Astrocyte (in vitro differentiated cells and primary cell): Measurements from ENCODE around the gene SULF2. TPM values are rescaled to one million over a fixed set of nuclear protein-coding genes. Genes with fewer than 3 reads are reported as not detected.

Experiments used
- DNase-seq: peaks from one replicate; pipeline ENCODE4 v3.0.0-alpha.2; 2010; ENCODE audit warnings: low read depth
- FAIRE-seq: peaks from 2 replicates; lab custom pipeline; 2011; peaks lifted over from hg19 to GRCh38; lab: Jason Lieb, UNC
- H2AFZ ChIP-seq: 2 replicates; pipeline ENCODE4 v1.6.0; 2012; ENCODE audit warnings: low read depth, low read length, inconsistent platforms
- H3K27ac ChIP-seq: 2 replicates; pipeline ENCODE4 v1.5.1; 2011; ENCODE audit warnings: low read depth, low read length, inconsistent platforms
- H3K27me3 ChIP-seq: 2 replicates; pipeline ENCODE4 v1.6.0; 2011; ENCODE audit warnings: low read length, inconsistent platforms; ENCODE audit not compliant: insufficient read depth
- H3K36me3 ChIP-seq: 2 replicates; pipeline ENCODE4 v1.5.1; 2011; ENCODE audit warnings: low read length, inconsistent platforms; ENCODE audit not compliant: insufficient read depth
- H3K4me1 ChIP-seq: 2 replicates; pipeline ENCODE4 v1.5.1; 2011; ENCODE audit warnings: low read length, inconsistent platforms; ENCODE audit not compliant: insufficient read depth
- H3K4me2 ChIP-seq: 2 replicates; pipeline ENCODE4 v1.6.0; 2012; ENCODE audit warnings: low read length, inconsistent platforms
- H3K4me3 ChIP-seq: 2 replicates; pipeline ENCODE4 v1.5.1; 2011; ENCODE audit warnings: low read depth, mild to moderate bottlenecking, low read length, inconsistent platforms; ENCODE audit not compliant: insufficient read depth
- H3K79me2 ChIP-seq: 2 replicates; pipeline ENCODE4 v1.6.0; 2012; ENCODE audit warnings: mild to moderate bottlenecking, low read length, inconsistent platforms; ENCODE audit not compliant: insufficient read depth
- H3K9ac ChIP-seq: 2 replicates; pipeline ENCODE4 v1.6.0; 2012; ENCODE audit warnings: mild to moderate bottlenecking, low read length, inconsistent platforms
- H3K9me3 ChIP-seq: 2 replicates; pipeline ENCODE4 v1.5.1; 2012; ENCODE audit warnings: low read depth, mild to moderate bottlenecking, low read length, inconsistent platforms; ENCODE audit not compliant: insufficient read depth
- H4K20me1 ChIP-seq: 2 replicates; pipeline ENCODE4 v1.6.0; 2012; ENCODE audit warnings: low read length, inconsistent platforms; ENCODE audit not compliant: insufficient read depth
- H3K27ac Mint-ChIP-seq: one replicate; pipeline ENCODE4 v1.8.0; 2021; ENCODE audit warnings: mild to moderate bottlenecking, mixed read lengths; ENCODE audit not compliant: unreplicated experiment
- H3K27me3 Mint-ChIP-seq: one replicate; pipeline ENCODE4 v1.8.0; 2021; ENCODE audit warnings: low read depth, mixed read lengths; ENCODE audit not compliant: unreplicated experiment
- H3K36me3 Mint-ChIP-seq: one replicate; pipeline ENCODE4 v1.8.0; 2021; ENCODE audit warnings: low read depth, mixed read lengths; ENCODE audit not compliant: unreplicated experiment
- H3K4me1 Mint-ChIP-seq: one replicate; pipeline ENCODE4 v1.8.0; 2021; ENCODE audit warnings: low read depth, mixed read lengths; ENCODE audit not compliant: unreplicated experiment
- H3K4me3 Mint-ChIP-seq: one replicate; pipeline ENCODE4 v1.8.0; 2021; ENCODE audit warnings: mild to moderate bottlenecking, moderate library complexity, mixed read lengths; ENCODE audit not compliant: unreplicated experiment
- H3K9me3 Mint-ChIP-seq: one replicate; pipeline ENCODE4 v1.8.0; 2021; ENCODE audit warnings: mild to moderate bottlenecking, mixed read lengths; ENCODE audit not compliant: unreplicated experiment
- CTCF ChIP-seq: IDR thresholded peaks from 2 replicates; pipeline ENCODE4 v1.5.1; 2011; ENCODE audit warnings: low read depth, mild to moderate bottlenecking, inconsistent platforms, low read length, moderate library complexity; ENCODE audit not compliant: insufficient read depth
- EZH2 ChIP-seq: IDR thresholded peaks from 2 replicates; pipeline ENCODE4 v1.6.1; 2012; ENCODE audit warnings: mild to moderate bottlenecking, low read length, inconsistent platforms; ENCODE audit not compliant: insufficient read depth
- total RNA-seq: library from RNA; stranded (reverse); gene quantifications from 2 replicates; pipeline ENCODE4 v1.2.1, GENCODE V29; 2021

The SULF2 gene
- total RNA-seq, 1 donor from 2014 or later: 139 TPM

GRCh38 chr20:47725248-47725973 lies 59.9 kb downstream of the SULF2 start:
- no peaks in the 10 kb centered on the region for H4K20me1 ChIP-seq
- H3K27ac Mint-ChIP-seq: no peak overlapping the region
- H3K9ac ChIP-seq: no peak overlapping the region
- no peak overlapping the region for H3K4me3 Mint-ChIP-seq
- no peak overlapping the region for H3K4me3 ChIP-seq
- DNase-seq: peak; percentile 63
- no peak overlapping the region for H3K4me2 ChIP-seq
- H2AFZ ChIP-seq: no peak overlapping the region
- no peak overlapping the region for H3K27ac ChIP-seq
- FAIRE-seq: no peak
- H3K27me3 ChIP-seq: no peaks in the 10 kb centered on the region
- H3K4me1 Mint-ChIP-seq: peaks cover 3% of the 10 kb centered on the region
- TF ChIP-seq EZH2 (no peak), CTCF (peak; percentile 87)
- H3K36me3 Mint-ChIP-seq: peaks cover 21% of the 10 kb centered on the region
- no peaks in the 10 kb centered on the region for H3K9me3 Mint-ChIP-seq
- H3K4me1 ChIP-seq: no peaks in the 10 kb centered on the region
- H3K9me3 ChIP-seq: no peaks in the 10 kb centered on the region
- H3K79me2 ChIP-seq: no peaks in the 10 kb centered on the region
- no peaks in the 10 kb centered on the region for H3K36me3 ChIP-seq
- H3K27me3 Mint-ChIP-seq: peaks cover 3% of the 10 kb centered on the region

GRCh38 chr20:47724910-47725247 lies 60.4 kb downstream of the SULF2 start:
- Histone ChIP-seq H3K4me1 (no peaks in the 10 kb centered on the region), H3K79me2 (no peaks in the 10 kb centered on the region), H2AFZ (no peak overlapping the region), H4K20me1 (no peaks in the 10 kb centered on the region), H3K27ac (no peak overlapping the region), H3K4me2 (no peak overlapping the region), H3K9me3 (no peaks in the 10 kb centered on the region), H3K27me3 (no peaks in the 10 kb centered on the region), H3K9ac (no peak overlapping the region), H3K36me3 (no peaks in the 10 kb centered on the region), H3K4me3 (no peak overlapping the region)
- no peak overlapping the region for H3K4me3 Mint-ChIP-seq
- DNase-seq: no peak
- H3K4me1 Mint-ChIP-seq: peaks cover 3% of the 10 kb centered on the region
- H3K9me3 Mint-ChIP-seq: no peaks in the 10 kb centered on the region
- no peak for TF ChIP-seq CTCF
- no peak for TF ChIP-seq EZH2
- H3K27ac Mint-ChIP-seq: no peak overlapping the region
- peaks cover 3% of the 10 kb centered on the region for H3K27me3 Mint-ChIP-seq
- FAIRE-seq: no peak
- peaks cover 19% of the 10 kb centered on the region for H3K36me3 Mint-ChIP-seq

GRCh38 chr20:47724396-47724795 lies 60.9 kb downstream of the SULF2 start:
- Histone ChIP-seq H3K4me2 (no peak overlapping the region), H2AFZ (no peak overlapping the region), H3K36me3 (no peaks in the 10 kb centered on the region), H4K20me1 (no peaks in the 10 kb centered on the region), H3K9ac (no peak overlapping the region), H3K27me3 (no peaks in the 10 kb centered on the region), H3K27ac (no peak overlapping the region), H3K4me1 (no peaks in the 10 kb centered on the region), H3K4me3 (no peak overlapping the region), H3K9me3 (no peaks in the 10 kb centered on the region), H3K79me2 (no peaks in the 10 kb centered on the region)
- FAIRE-seq: no peak
- peaks cover 16% of the 10 kb centered on the region for H3K36me3 Mint-ChIP-seq
- no peak for DNase-seq
- H3K4me1 Mint-ChIP-seq: peaks cover 3% of the 10 kb centered on the region
- no peak for TF ChIP-seq EZH2
- no peak for TF ChIP-seq CTCF
- no peaks in the 10 kb centered on the region for H3K9me3 Mint-ChIP-seq
- no peak overlapping the region for H3K4me3 Mint-ChIP-seq
- H3K27me3 Mint-ChIP-seq: peaks cover under 1% of the 10 kb centered on the region
- H3K27ac Mint-ChIP-seq: no peak overlapping the region
